HG02571 (cell line): ENCODE results near the gene ZNF678.
"Not testable (repeated sequence)": the region's sequence is repeated elsewhere in the genome, so short reads cannot be mapped to it uniquely, and the experiment has no call there.

Experiments used
- ATAC-seq: cut with Tn5 transposase; IDR thresholded peaks from one replicate; pipeline ENCODE4 v1.9.1; 2021; ENCODE audit warnings: mild to moderate bottlenecking, moderate library complexity; ENCODE audit not compliant: unreplicated experiment

Gene ZNF678

DNA sequence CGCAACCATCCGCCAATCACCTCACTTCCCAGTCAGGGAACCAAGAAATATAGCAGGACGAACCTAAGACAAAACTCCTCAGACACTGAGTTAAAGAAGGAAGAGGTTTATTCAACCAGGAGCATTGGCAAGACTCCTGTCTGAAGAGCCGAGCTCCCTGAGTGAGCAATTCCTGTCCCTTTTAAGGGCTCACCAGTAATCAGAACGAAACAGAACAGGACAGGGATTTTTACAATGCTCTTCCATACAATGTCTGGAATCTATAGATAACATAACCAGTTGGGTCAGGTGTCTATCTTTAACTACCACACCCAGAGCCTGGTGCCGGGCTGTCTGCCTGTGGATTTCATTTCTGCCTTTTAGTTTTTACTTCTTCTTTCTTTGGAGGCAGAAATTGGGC, 32.9 kb downstream of the ZNF678 start:
- ATAC-seq, result not testable (repeated sequence)

DNA sequence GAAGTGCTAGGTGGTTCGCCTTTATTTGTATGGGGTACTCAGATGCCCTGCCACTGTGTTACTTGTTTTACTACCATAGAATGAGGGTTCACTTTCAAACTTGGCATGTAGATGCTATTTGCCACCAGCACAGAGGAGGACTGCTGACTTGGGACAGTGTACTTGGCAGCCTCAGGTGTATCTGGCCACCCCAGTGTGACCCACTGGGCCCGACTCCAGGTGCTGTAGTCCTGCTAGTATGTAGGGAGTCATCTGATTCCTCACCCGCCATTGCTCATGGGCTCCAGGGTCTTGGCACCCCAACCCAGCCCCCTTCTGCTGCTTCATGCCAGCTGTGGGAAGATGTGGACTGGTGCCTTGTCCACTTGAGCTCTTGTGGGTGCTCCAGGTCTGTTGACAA, 40.0 kb downstream of the ZNF678 start:
- ATAC-seq, result no peak

DNA sequence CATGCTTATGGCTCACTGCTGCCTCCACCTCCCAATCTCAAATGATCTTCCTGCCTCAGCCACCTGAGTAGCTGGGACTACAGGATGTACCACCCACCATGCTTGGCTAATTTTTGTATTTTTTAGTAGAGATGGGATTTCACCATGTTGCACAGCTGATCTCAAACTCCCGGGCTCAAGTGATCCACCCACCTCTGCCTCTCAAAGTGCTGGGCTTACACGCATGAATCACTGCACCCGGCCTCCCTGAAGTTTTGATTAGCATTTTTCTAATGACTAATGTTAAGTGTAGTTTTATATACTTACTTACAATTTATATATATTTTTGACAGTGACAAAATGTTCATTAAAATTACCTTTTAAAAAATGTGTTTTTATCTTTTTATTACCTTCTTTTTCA, 41.1 kb downstream of the ZNF678 start:
- no peak for ATAC-seq

DNA sequence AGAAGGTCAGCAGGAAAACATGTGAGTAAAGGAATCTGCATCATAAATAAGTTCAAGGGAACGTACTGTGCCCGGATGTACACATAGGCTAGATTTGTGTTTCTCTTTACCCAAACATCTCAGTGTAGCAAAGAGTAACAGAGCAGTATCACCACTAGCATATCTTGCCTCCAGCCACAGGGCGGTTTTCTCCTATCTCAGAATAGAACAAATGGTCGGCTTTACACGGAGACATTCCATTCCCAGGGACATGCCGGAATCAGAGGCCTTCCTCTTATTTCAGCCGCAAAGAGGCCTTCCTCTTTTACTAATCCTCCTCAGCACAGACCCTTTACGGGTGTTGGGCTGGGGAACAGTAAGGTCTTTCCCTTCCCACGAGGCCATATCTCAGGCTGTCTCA, 42.9 kb downstream of the ZNF678 start:
- ATAC-seq, result not testable (repeated sequence)

DNA sequence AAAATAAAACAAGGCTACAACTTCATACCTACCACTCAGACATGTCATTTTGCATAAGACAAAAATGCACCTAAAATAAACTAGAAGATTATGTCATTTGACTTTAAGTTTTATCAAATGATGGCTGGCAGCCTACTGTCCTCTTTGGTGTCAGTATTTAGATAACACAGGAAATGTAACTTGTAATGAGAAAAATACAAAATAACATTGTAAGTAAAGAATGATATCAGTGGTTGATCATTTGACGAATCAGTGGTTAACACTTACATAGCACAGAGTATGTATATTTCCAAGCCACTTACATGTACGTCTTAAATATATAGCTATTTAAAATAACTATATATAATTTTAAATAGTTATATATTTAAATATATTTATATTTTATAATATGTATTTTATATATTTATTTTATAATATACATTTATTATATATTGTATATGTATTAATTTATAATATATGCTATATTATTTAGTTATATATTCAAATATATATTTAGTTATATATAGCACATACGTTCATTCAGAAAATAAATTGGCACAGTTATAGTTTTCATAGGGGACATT, 44.1 kb downstream of the ZNF678 start:
- ATAC-seq, result no peak

DNA sequence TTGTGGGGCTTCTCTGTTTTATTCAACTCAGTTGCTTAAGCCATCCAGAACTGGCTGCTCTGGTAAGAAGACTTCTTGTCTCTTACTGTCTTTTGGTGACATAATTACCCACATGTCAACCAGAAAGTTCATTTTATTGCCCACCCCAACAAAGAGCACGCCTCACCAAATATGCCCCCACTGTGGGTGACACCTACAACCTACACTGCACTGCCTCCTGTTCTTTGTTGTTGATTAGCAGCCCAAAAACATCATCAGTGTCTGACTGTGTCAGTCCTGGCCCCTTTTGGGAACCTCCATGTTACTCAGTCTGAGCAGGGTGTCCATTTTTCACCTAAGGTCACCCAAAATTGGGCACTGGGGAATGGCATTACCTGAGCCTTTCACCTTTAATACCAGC, 49.3 kb downstream of the ZNF678 start:
- ATAC-seq, result no peak

DNA sequence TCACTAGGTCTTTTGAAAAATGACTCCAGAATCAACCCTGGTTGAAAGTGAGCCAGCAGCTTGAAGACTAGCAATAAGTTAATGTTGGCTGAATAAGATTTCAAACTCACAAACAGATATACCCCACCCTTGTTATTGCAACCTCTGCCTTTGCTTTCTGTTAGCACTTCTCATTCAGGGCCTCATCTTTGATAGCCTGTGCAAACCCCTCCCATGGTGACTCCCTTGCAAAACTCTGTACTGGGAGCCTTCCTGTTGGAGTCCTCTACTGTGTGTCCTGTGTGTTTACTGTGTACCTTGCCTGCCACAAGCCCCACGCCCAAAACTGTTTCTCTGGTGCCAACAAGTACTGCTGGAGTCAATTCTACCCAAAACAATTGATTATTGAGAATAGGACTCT, 50.2 kb downstream of the ZNF678 start:
- no peak for ATAC-seq

DNA sequence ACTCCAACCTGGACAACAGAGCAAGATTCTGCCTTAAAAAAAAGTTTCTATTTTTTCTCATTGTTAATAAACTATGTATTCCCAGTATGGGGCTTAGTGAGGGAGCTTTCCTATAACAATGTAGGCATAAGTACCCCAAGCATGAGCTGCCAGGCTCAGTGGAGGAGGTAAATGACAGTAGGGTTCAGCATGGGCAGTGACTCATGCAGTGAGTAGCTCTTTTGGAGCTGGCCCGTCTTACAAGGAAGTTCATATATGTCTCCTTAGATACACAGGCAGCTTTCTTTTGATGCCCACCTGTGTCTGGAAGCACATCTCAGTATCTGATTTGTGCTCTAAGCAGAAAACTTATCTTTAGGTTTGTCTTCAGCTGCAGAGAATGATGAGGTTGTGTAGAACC, 57.9 kb downstream of the ZNF678 start:
- ATAC-seq, result no peak

DNA sequence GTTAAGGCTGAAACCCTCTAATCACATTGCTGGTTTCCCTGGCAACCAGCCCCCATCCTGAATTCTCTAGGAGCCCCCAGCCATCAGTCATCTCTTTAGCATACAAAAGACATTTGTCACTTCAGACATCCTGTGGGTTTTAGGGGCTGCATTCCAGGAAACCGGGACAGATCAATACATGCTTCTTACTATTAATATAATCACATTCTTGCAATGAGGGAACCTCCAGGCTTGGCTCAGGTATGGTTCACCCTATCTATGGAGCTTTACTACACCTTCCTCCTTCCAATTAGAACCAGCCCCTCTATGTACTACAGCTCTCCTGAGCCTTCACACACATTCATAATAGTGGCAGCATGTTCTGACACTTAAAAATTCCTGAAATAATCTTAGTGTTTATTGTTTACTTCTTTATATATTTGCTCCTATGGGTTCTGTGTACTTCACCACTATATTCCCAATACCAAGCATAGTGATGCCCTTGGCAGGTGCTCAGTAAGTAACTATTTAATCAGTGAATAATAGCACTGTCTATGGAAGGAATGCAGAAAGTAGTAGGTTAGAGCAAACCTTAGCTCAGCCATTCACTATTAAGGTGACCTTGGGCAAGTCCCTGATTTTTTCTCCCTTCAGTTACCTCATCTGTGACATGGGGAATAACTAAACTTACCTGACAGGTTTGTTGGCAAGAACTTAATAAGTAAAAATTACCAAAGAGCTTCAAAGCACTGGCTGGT, 59.6 kb downstream of the ZNF678 start:
- no peak for ATAC-seq

DNA sequence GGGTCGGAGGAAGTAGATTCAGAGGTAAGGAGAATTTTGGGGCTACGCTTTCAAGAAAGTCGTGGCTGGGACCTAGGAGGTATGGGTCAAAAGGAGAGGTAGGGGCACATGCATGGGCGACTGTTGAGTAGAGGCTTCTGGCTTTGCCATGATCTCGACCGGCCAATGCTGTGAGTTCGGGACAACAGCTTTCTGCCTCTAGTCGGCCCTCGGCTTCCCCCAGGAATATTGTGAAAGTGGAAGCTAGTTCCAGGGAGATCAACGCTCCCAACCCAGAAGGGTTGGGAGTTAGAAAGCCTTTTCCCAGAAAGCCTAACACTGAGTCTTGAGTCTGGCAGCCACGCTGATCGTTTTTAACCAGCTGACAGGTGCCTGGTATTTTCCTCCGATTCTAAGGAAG, 69.0 kb downstream of the ZNF678 start:
- ATAC-seq, result no peak

DNA sequence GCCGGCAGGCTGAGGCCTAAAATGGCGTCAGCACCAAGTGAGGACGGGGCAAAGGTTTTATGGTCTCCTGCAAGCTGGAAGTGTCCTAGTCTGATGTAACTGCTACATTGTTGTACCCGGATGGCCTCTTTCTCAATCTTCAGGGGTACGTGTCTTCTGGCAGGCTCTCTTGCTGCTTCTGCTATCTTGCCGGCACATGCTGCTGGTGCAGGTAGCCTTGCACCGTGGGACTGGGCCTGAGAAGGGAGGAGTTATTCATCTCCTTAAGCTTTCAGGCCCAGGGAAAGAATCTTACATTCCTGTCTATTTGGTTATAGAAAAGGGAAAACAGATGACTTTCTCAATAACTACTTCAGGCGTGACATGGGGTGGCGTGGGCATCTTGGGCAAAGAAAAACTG, 72.2 kb downstream of the ZNF678 start:
- ATAC-seq, result no peak

DNA sequence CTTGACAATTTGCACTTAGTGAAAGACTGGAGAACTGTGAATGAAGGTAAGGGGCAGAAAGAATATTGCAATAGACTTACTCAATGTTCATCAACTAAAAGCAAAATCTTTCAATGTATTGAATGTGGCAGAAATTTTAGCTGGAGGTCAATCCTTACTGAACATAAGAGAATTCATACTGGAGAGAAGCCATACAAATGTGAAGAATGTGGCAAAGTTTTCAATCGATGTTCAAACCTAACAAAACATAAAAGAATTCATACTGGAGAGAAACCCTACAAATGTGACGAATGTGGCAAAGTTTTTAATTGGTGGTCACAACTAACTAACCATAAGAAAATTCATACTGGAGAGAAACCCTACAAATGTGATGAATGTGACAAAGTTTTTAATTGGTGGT, 91.1 kb downstream of the ZNF678 start:
- no peak for ATAC-seq

DNA sequence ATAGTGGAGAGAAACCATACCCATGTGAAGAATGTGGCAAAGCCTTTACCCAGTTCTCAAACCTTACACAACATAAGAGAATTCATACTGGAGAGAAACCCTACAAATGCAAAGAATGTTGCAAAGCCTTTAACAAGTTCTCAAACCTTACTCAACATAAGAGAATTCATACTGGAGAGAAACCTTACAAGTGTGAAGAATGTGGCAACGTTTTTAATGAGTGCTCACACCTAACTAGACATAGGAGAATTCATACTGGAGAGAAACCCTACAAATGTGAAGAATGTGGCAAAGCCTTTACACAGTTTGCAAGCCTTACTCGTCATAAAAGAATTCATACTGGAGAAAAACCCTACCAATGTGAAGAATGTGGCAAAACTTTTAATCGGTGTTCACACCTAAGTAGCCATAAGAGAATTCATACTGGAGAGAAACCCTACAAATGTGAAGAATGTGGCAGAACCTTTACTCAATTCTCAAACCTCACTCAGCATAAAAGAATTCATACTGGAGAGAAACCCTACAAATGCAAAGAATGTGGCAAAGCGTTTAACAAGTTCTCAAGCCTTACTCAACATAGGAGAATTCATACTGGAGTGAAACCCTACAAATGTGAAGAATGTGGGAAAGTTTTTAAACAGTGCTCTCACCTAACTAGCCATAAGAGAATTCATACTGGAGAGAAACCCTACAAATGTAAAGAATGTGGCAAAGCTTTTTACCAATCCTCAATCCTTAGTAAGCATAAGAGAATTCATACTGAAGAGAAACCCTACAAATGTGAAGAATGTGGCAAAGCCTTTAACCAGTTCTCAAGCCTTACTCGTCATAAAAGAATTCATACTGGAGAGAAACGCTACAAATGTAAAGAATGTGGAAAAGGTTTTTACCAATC, 91.7 kb downstream of the ZNF678 start:
- ATAC-seq, result no peak

DNA sequence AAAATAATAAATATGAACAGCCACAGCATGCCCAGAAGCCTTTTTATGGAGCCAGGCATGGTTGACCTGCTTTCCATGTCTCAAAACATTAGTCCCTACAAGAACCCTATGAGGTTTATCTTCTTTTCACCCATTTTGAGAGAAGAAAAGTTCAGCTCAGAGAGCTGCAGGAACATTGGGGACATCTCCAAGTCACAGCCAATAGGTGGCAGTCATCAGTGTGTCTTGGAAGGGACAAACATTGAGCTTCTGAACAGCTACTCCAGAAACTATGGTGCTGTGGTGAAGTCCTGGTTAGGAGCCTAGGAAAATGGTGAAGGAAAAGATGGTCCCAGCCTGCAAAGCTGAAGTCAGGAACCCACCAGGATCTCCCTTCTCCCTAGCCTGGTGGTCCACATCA, 98.1 kb downstream of the ZNF678 start:
- no peak for ATAC-seq

DNA sequence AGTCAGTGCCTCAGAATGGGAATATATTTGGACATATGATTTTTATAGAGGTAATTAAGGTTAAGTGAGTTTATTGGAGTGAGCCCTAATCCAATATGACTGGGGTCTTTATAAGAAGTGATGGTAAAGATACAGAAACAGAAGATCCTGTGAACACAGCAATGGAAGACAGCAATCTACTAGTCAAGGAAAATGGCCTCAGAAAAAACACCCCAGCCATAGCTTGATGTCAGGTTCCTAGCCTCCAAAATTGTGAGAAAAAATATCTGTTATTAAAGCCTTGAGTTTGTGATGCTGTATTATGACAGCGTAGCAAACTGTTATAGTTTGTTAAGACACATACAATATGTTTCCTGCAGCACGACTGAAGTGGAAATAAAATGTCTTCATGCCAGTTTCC, 99.6 kb downstream of the ZNF678 start:
- ATAC-seq, result no peak

DNA sequence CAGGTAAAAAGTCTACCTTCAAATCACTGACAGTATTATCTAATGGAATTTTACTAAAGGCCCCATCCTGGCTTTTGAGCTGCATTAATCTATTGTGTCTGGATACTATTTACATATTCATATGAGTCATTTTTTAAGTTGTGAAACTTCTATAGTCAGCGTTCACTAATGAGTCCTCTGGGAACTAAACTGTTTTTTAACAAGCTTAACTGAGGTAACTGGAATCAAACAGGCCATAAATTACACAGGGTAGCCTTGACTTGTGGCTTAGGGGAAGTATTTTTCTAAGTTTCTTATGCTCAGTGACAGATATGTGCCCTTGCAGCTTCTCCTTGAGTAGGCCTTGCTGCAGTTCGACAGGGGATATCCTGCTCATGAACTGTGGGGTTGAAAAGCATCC, 102.9 kb downstream of the ZNF678 start:
- ATAC-seq, result no peak

DNA sequence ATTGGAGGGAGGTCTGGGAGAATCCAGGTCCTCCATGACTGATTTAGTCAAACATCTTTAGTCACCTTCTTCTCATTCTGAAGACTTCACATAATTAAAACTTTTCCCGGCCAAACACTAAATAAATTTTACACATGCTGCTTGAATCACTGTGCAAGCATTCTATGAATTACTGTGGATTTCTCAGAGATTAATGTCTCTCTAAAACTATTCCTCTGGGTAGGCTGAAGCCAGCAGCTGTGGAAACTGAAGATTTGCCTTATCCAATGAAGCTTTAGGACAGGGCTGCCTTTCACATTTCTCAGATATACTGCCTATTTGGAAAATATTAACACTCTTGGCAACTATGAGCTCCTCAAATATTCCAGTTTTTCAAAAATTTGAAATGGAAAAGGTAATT, 110.1 kb downstream of the ZNF678 start:
- no peak for ATAC-seq

DNA sequence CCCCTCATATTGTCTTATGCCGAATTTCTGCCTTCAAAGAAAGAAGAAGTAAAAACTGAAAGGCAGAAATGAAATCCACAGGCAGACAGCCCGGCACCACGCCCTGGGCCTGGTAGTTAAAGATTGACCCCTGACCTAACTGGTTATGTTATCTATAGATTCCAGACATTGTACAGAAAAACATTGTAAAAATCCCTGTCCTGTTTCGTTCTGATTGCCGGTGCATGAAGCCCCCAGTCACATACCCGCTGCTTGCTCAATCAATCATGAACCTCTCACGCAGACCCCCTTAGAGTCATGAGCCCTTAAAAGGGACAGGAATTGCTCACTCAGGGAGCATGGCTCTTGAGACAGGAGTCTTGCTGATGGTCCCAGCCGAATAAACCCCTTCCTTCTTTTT, 122.5 kb downstream of the ZNF678 start:
- ATAC-seq, result no peak

DNA sequence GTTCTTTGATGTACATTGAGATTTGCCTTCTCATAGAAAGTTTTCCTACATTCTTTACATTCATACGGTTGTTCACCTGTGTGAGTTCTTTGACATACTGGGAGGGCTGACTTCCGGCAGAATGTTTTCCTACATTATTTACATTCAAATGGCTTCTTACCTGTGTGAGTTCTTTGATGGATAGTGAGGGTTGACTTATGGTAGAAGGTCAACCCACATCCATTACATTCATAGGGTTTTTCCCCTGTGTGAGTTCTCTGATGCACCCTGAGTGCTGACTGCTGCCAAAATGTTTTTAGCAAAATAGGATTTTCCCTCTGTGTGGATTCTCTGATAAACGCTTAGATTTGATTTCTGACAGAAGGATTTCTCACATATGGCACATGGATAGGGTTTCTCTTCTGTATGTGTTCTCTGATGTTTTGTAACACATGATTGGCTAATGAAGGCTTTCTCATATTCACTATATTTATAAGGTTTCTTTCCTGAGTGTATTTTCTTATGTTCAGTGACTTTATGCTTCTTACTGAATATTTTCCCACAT, 134.0 kb downstream of the ZNF678 start:
- no peak for ATAC-seq

DNA sequence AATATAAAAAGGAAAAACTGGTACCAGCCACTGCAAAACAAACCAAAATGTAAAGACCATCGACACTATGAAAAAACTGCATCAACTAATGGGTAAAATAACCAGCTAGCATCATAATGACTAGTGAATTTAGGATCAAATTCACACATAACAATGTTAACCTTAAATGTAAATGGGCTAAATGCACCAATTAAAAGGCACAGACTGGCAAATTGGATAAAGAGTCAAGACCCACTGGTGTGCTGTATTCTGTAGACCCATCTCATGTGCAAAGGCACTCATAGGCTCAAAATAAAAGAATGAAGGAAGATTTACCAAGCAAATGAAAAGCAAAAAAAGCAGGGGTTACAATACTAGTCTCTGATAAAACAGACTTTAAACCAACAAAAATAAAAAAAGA, 138.3 kb downstream of the ZNF678 start:
- ATAC-seq, result not testable (repeated sequence)

DNA sequence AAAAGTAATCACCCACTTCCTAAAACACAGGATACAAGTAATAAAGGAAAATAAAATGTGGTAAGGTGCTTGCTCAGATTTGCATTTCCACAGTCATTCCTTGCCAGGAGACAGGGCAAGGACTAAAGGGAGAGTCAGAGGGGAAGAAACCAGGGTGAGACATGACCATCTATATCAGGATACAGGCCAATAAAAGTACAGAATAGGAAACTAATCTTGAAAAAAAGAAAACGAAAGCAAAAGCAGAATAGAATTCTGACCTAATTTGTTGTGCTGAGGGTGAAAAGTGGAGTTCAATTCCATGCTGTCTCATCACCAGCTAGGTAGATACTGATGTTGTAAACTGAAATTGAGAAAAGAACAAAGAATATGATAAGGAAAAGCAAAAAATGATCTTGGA, 144.5 kb downstream of the ZNF678 start:
- no peak for ATAC-seq

DNA sequence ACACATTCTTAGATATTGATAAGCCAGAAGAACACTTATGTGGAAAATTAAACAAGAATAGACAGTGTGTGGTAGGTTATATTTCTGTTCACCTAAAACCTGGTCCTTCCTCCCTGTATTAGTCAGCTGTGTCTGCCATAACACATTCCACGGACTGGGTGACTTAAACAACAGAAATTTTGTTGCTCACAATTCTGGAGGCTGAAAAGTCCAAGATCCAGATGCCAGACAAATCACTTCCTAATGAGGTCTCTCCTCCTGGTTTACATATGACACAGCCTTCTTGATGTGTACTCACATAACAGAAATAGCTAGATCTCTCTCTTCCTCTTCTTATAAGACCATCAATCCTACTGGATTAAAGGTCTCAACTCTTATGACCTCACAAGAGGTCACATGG, 146.1 kb downstream of the ZNF678 start:
- no peak for ATAC-seq
